ENCODE measurements around the gene DTWD2.

- TF ChIP-seq CTCF (conservative IDR thresholded peaks at IDR 0.05; ENCODE audit: low read length): no peak
- TF ChIP-seq EZH2phosphoT487 (IDR thresholded peaks at IDR 0.05; ENCODE audit: borderline replicate concordance): no peak
These were observed 105.0 kb downstream of the DTWD2 start for GRCh38 chr5:118883362-118883761.
